WTC11 (cell line): Measurements from ENCODE around the gene RPS4Y1. TPM values are rescaled to one million over a fixed set of nuclear protein-coding genes. Genes with fewer than 3 reads are reported as not detected.

Source experiments
- ATAC-seq: fragments of 200-7000 bp; cut with Tn5 transposase; 2 replicates; pipeline ENCODE4 v1.10.0; 2021; ENCODE audit warnings: mild to moderate bottlenecking, moderate library complexity
- CTCF ChIA-PET: fragments of 300-600 bp; sonication (Branson Sonifier 250); formaldehyde crosslinking; loops from one replicate; lab custom pipeline; 2021; ENCODE audit warnings: antibody characterized with exemption; lab: Charles Lee
- POLR2A ChIA-PET: fragments of 350-600 bp; sonication (Branson Sonifier 250); formaldehyde crosslinking; loops from one replicate; lab custom pipeline; 2021; ENCODE audit warnings: antibody characterized with exemption; lab: Charles Lee
- DNase-seq: peaks from one replicate; pipeline ENCODE4 v3.0.0; 2021; ENCODE audit warnings: low spot score
- H3K27ac Mint-ChIP-seq: 2 replicates; pipeline ENCODE4 v1.8.0; 2021; ENCODE audit warnings: mixed read lengths
- H3K27me3 Mint-ChIP-seq: 2 replicates; pipeline ENCODE4 v1.8.0; 2021; ENCODE audit warnings: low read depth, mild to moderate bottlenecking, moderate library complexity, mixed read lengths
- H3K36me3 Mint-ChIP-seq: 2 replicates; pipeline ENCODE4 v1.8.0; 2021; ENCODE audit warnings: mixed read lengths
- H3K4me1 Mint-ChIP-seq: 2 replicates; pipeline ENCODE4 v1.8.0; 2022; ENCODE audit warnings: mixed read lengths
- H3K4me3 Mint-ChIP-seq: 2 replicates; pipeline ENCODE4 v1.8.0; 2021; ENCODE audit warnings: mild to moderate bottlenecking, moderate library complexity, mixed read lengths
- H3K9me3 Mint-ChIP-seq: 2 replicates; pipeline ENCODE4 v1.8.0; 2021; ENCODE audit warnings: mixed read lengths
- CREB1 ChIP-seq: sonication (generic); formaldehyde crosslinking; IDR thresholded peaks from 2 replicates; pipeline ENCODE4 v1.8.0; 2023; ENCODE audit warnings: mild to moderate bottlenecking, missing genetic modification reagents
- CTCF ChIP-seq: fragments of 200-600 bp; IDR thresholded peaks from 2 replicates; pipeline ENCODE4 v1.8.0; 2022; ENCODE audit warnings: antibody characterized with exemption
- GRHL2 ChIP-seq: fragments of 250-450 bp; sonication (Bioruptor Pico); IDR thresholded peaks from 2 replicates; pipeline ENCODE4 v1.8.0; 2022; ENCODE audit warnings: mild to moderate bottlenecking, moderate library complexity; ENCODE audit not compliant: insufficient replicate concordance, severe bottlenecking
- GTF2I ChIP-seq: fragments of 250-450 bp; sonication (Bioruptor Pico); conservative IDR thresholded peaks from 2 replicates; pipeline ENCODE4 v1.4.0; 2021; ENCODE audit warnings: mild to moderate bottlenecking
- KAT7 ChIP-seq: sonication (generic); formaldehyde crosslinking; IDR thresholded peaks from 2 replicates; pipeline ENCODE4 v1.8.1; 2023; ENCODE audit warnings: missing genetic modification reagents, mild to moderate bottlenecking, borderline replicate concordance
- MLX ChIP-seq: sonication (generic); formaldehyde crosslinking; IDR thresholded peaks from 2 replicates; pipeline ENCODE4 v1.8.1; 2023; ENCODE audit warnings: mild to moderate bottlenecking, missing genetic modification reagents, moderate library complexity
- MXD4 ChIP-seq: fragments of 250-450 bp; sonication (Bioruptor Pico); IDR thresholded peaks from 2 replicates; pipeline ENCODE4 v1.8.0; 2021; ENCODE audit warnings: mild to moderate bottlenecking, moderate library complexity, borderline replicate concordance
- NFE2L1 ChIP-seq: sonication (generic); formaldehyde crosslinking; IDR thresholded peaks from 2 replicates; pipeline ENCODE4 v1.8.1; 2023; ENCODE audit warnings: missing genetic modification reagents
- PREB ChIP-seq: sonication (generic); formaldehyde crosslinking; IDR thresholded peaks from 2 replicates; pipeline ENCODE4 v1.8.1; 2022; ENCODE audit warnings: mild to moderate bottlenecking, missing genetic modification reagents, moderate library complexity, borderline replicate concordance
- RELA ChIP-seq: sonication (generic); formaldehyde crosslinking; IDR thresholded peaks from 2 replicates; pipeline ENCODE4 v1.8.1; 2022; ENCODE audit warnings: missing genetic modification reagents, mild to moderate bottlenecking, borderline replicate concordance
- RORB ChIP-seq: fragments of 250-450 bp; sonication (Bioruptor Pico); IDR thresholded peaks from 2 replicates; pipeline ENCODE4 v1.9.0; 2021; ENCODE audit warnings: mild to moderate bottlenecking
- SMAD4 ChIP-seq: sonication (generic); formaldehyde crosslinking; IDR thresholded peaks from 2 replicates; pipeline ENCODE4 v1.8.0; 2022; ENCODE audit warnings: mild to moderate bottlenecking, missing genetic modification reagents
- STAT6 ChIP-seq: sonication (generic); formaldehyde crosslinking; conservative IDR thresholded peaks from 2 replicates; pipeline ENCODE4 v1.8.1; 2023; ENCODE audit warnings: mild to moderate bottlenecking, low read depth, missing genetic modification reagents, moderate library complexity
- ZBTB21 ChIP-seq: sonication (generic); formaldehyde crosslinking; IDR thresholded peaks from 2 replicates; pipeline ENCODE4 v1.8.1; 2023; ENCODE audit warnings: mild to moderate bottlenecking, missing genetic modification reagents, borderline replicate concordance
- ZNF396 ChIP-seq: fragments of 250-450 bp; sonication (Bioruptor Pico); IDR thresholded peaks from 2 replicates; pipeline ENCODE4 v1.8.0; 2021; ENCODE audit warnings: mild to moderate bottlenecking, moderate library complexity, borderline replicate concordance
- ZNF425 ChIP-seq: fragments of 250-450 bp; sonication (Bioruptor Pico); conservative IDR thresholded peaks from 2 replicates; pipeline ENCODE4 v1.9.0; 2021; ENCODE audit warnings: mild to moderate bottlenecking
- total RNA-seq: library from RNA; stranded (reverse); gene quantifications from 3 replicates; pipeline ENCODE4 v1.2.3, GENCODE V29; 2021

The RPS4Y1 gene
- total RNA-seq, 1 experiment from 2014 or later: 182 TPM

- Mint-ChIP-seq H3K9me3 (no peaks in the 10 kb centered on the region), H3K27me3 (no peaks in the 10 kb centered on the region), H3K36me3 (peaks cover 70% of the 10 kb centered on the region), H3K4me1 (peaks cover 4% of the 10 kb centered on the region; the same call in 1 of the 2 replicates), H3K4me3 (no peak overlapping the region), H3K27ac (no peak overlapping the region)
- TF ChIP-seq ZBTB21 (CRISPR knock-in tag) (no peak), PREB (CRISPR knock-in tag) (no peak), ZNF425 (CRISPR knock-in tag) (no peak), RORB (CRISPR knock-in tag) (no peak)
- POLR2A ChIA-PET: no interaction called here
- CTCF ChIA-PET: no interaction called here
- no peak for DNase-seq
- no peak for ATAC-seq
Measured at GRCh38 chrY:2854145-2854774, 12.9 kb downstream of the RPS4Y1 start.

GRCh38 chrY:2857068-2857467 is 15.7 kb downstream of the RPS4Y1 start:
- H3K4me3 Mint-ChIP-seq: no peak overlapping the region
- ChIA-PET POLR2A (no interaction called here), CTCF (no interaction called here)
- H3K4me1 Mint-ChIP-seq: peaks cover 4% of the 10 kb centered on the region; the same call in 1 of the 2 replicates
- TF ChIP-seq GRHL2 (CRISPR knock-in tag): no peak
- TF ChIP-seq CTCF: no peak
- TF ChIP-seq SMAD4 (CRISPR knock-in tag): no peak
- TF ChIP-seq KAT7 (CRISPR knock-in tag): no peak
- no peak for TF ChIP-seq CREB1 (CRISPR knock-in tag)
- TF ChIP-seq STAT6 (CRISPR knock-in tag): no peak
- TF ChIP-seq GTF2I (CRISPR knock-in tag): no peak
- TF ChIP-seq PREB (CRISPR knock-in tag): no peak
- no peak for TF ChIP-seq NFE2L1 (CRISPR knock-in tag)
- TF ChIP-seq ZNF396 (CRISPR knock-in tag): no peak
- TF ChIP-seq MLX (CRISPR knock-in tag): no peak
- TF ChIP-seq RELA (CRISPR knock-in tag): no peak
- no peak for TF ChIP-seq MXD4 (CRISPR knock-in tag)
- ATAC-seq (no peak), DNase-seq (no peak)
- no peaks in the 10 kb centered on the region for H3K9me3 Mint-ChIP-seq
- no peak overlapping the region for H3K27ac Mint-ChIP-seq
- H3K36me3 Mint-ChIP-seq: peaks cover 66% of the 10 kb centered on the region
- no peaks in the 10 kb centered on the region for H3K27me3 Mint-ChIP-seq
